Activated CD8-positive, alpha-beta T cell treated with anti-CD3 and anti-CD28 coated beads for 36 hours (primary cell): Measurements from ENCODE around the gene PTCHD1. TPM values are rescaled to one million over a fixed set of nuclear protein-coding genes. Genes with fewer than 3 reads are reported as not detected.

Source experiments
- ATAC-seq: fragments of 200-7000 bp; cut with Tn5 transposase; one replicate; pipeline ENCODE4 v1.10.0; 2021; ENCODE audit warnings: mild to moderate bottlenecking, moderate library complexity
- CTCF ChIA-PET: fragments of 350-600 bp; sonication (Branson Sonifier 250); formaldehyde crosslinking; loops from one replicate; lab custom pipeline; 2021; ENCODE audit warnings: antibody characterized with exemption; lab: Charles Lee
- POLR2A ChIA-PET: fragments of 350-600 bp; sonication (Branson Sonifier 250); formaldehyde crosslinking; loops from one replicate; lab custom pipeline; 2021; ENCODE audit warnings: antibody characterized with exemption; lab: Charles Lee
- DNase-seq: peaks from one replicate; pipeline ENCODE4 v3.0.0-alpha.2; 2020
- H3K27ac Mint-ChIP-seq: one replicate; pipeline ENCODE4 v1.8.0; 2021; ENCODE audit warnings: mild to moderate bottlenecking, mixed read lengths
- H3K27me3 Mint-ChIP-seq: one replicate; pipeline ENCODE4 v1.8.0; 2021; ENCODE audit warnings: mixed read lengths
- H3K36me3 Mint-ChIP-seq: one replicate; pipeline ENCODE4 v1.8.0; 2021; ENCODE audit warnings: low read depth, mixed read lengths
- H3K4me1 Mint-ChIP-seq: one replicate; pipeline ENCODE4 v1.8.0; 2021; ENCODE audit warnings: low read depth, mixed read lengths
- H3K4me3 Mint-ChIP-seq: one replicate; pipeline ENCODE4 v1.8.0; 2021; ENCODE audit warnings: mild to moderate bottlenecking, moderate library complexity, mixed read lengths
- H3K9me3 Mint-ChIP-seq: one replicate; pipeline ENCODE4 v1.8.0; 2021; ENCODE audit warnings: mixed read lengths
- CTCF ChIP-seq: fragments of 200-600 bp; IDR thresholded peaks from one replicate; pipeline ENCODE4 v1.8.0; 2022; ENCODE audit warnings: antibody characterized with exemption, mild to moderate bottlenecking
- intact Hi-C: fragments of 100-400 bp; cut with micrococcal nuclease; formaldehyde crosslinking; loops from one replicate; pipeline ENCODE4 v1.10.0; 2022
- total RNA-seq, 2 experiments: library from RNA; stranded (reverse); gene quantifications; one replicate each; pipeline ENCODE4 v1.2.3, GENCODE V29; 2021

Gene PTCHD1
- total RNA-seq, 2 experiments from 2014 or later = not detected

- no peak overlapping the region for H3K4me3 Mint-ChIP-seq
- no peak for DNase-seq
- ATAC-seq = no peak
- peaks cover 8% of the 10 kb centered on the region for H3K4me1 Mint-ChIP-seq
- CTCF ChIA-PET = no interaction called here
- intact Hi-C loops = no loop called here
- H3K9me3 Mint-ChIP-seq = no peaks in the 10 kb centered on the region
- H3K27me3 Mint-ChIP-seq = peaks cover 43% of the 10 kb centered on the region
- H3K27ac Mint-ChIP-seq = no peak overlapping the region
- POLR2A ChIA-PET = no interaction called here
- no peaks in the 10 kb centered on the region for H3K36me3 Mint-ChIP-seq
- TF ChIP-seq CTCF = no peak
Measured at GRCh38 chrX:23333842-23334520, 668 bp upstream of the PTCHD1 start.

- H3K4me3 Mint-ChIP-seq = no peak overlapping the region
- no peak for TF ChIP-seq CTCF
- DNase-seq (no peak), ATAC-seq (no peak)
- no peaks in the 10 kb centered on the region for H3K36me3 Mint-ChIP-seq
- no peak overlapping the region for H3K27ac Mint-ChIP-seq
- ChIA-PET CTCF (no interaction called here), POLR2A (no interaction called here)
- no peaks in the 10 kb centered on the region for H3K9me3 Mint-ChIP-seq
- H3K4me1 Mint-ChIP-seq = peaks cover 8% of the 10 kb centered on the region
- peaks cover 44% of the 10 kb centered on the region for H3K27me3 Mint-ChIP-seq
- intact Hi-C loops = no loop called here
Measured at GRCh38 chrX:23334521-23334847, 165 bp upstream of the PTCHD1 start.

- intact Hi-C loops = no loop called here
- POLR2A ChIA-PET = no interaction called here
- Mint-ChIP-seq H3K27me3 (peaks cover 30% of the 10 kb centered on the region), H3K4me1 (peaks cover 2% of the 10 kb centered on the region), H3K36me3 (no peaks in the 10 kb centered on the region), H3K9me3 (no peaks in the 10 kb centered on the region), H3K27ac (no peak overlapping the region), H3K4me3 (no peak overlapping the region)
- DNase-seq (no peak), ATAC-seq (no peak)
- no peak for TF ChIP-seq CTCF
- CTCF ChIA-PET = no interaction called here
Measured at GRCh38 chrX:23338334-23338733, 3.7 kb downstream of the PTCHD1 start.

DNA sequence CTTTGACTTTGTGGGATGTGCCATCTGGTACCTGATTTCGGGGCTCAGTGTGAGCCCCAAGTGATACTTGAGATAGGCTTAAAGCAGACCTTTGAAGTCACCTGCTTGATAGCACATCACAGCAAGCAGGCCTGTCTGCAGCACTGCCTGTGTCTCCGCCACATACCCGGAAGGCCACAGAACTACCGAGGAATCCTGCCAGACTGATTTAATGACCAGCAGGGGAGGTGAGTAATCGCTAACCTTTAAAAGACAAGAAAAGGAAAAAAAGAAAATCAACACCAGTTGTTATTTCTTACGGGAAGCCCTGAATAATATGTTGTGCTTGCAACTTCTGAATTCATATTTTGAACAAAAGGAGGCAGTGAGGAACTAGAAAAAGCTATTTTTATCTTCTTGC lies 6.8 kb downstream of the PTCHD1 start:
- intact Hi-C loops = no loop called here
- Mint-ChIP-seq H3K27ac (no peak overlapping the region), H3K4me1 (no peaks in the 10 kb centered on the region), H3K9me3 (no peaks in the 10 kb centered on the region), H3K36me3 (no peaks in the 10 kb centered on the region), H3K4me3 (no peak overlapping the region), H3K27me3 (peaks cover 12% of the 10 kb centered on the region)
- no peak for TF ChIP-seq CTCF
- ChIA-PET CTCF (no interaction called here), POLR2A (no interaction called here)
- no peak for DNase-seq
- no peak for ATAC-seq

DNA sequence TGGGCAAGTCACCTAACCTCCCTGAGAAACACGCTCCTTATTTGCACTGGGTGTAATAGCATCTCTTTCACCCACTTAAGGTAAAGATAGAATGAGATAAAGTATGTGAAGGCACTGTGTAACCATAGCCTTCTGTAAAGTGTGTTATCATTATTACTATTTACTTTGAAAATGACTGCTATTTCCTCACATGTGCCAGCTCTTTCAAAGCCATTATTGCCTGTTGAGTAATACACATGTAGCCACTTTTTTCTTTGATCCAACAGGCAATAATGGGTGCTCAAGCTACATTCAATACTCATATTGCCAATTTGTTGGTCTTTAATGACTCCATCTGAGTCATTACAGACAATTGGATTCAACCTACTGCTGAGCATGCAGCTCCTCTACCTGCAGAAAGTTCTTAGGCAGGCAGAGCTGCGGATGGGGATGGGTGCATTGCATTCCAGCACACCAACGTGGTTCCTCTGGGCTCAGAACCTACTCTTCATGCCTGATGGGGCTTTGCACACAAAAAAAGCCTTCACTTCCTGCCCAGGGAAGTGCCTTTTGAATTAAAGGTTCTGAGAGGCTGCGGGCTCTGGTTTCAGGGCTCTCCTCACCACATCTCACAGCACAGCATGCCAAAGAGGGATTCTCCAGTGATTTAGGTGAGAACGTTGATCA lies 9.7 kb downstream of the PTCHD1 start:
- ATAC-seq (no peak), DNase-seq (no peak)
- Mint-ChIP-seq H3K27ac (no peak overlapping the region), H3K36me3 (no peaks in the 10 kb centered on the region), H3K4me3 (no peak overlapping the region), H3K9me3 (no peaks in the 10 kb centered on the region), H3K27me3 (peaks cover 5% of the 10 kb centered on the region), H3K4me1 (no peaks in the 10 kb centered on the region)
- TF ChIP-seq CTCF = no peak
- ChIA-PET POLR2A (no interaction called here), CTCF (no interaction called here)
- intact Hi-C loops = no loop called here
